Transverse colon (tissue), 3 donors: ENCODE data around the gene SLC15A4.

Source experiments
- EP300 ChIP-seq: sonication (generic); formaldehyde crosslinking; IDR thresholded peaks from one replicate; pipeline ENCODE4 v1.6.1; 2017; ENCODE audit warnings: antibody characterized with exemption, low read depth
- POLR2A ChIP-seq: fragments of 450-650 bp; IDR thresholded peaks from one replicate; pipeline ENCODE4 v1.6.1; 2016; ENCODE audit warnings: antibody characterized with exemption, mild to moderate bottlenecking, moderate library complexity
- TF ChIP-seq, protein P1 (sequence below), 5 experiments: fragments of 200-600 bp in 3 of 5; fragments of 450-650 bp in 2 of 5; sonication (generic) in 3 of 5; IDR thresholded peaks; 1 replicate in 2 of 5; 2 replicates in 3 of 5; pipeline ENCODE4 v1.5.1; 2016 to 2017; ENCODE audit warnings: antibody characterized with exemption in 5 of 5, inconsistent platforms in 3 of 5, mild to moderate bottlenecking in 2 of 5, moderate library complexity in 1 of 5

GRCh38 chr12:128786741-128787391, 36.9 kb downstream of the SLC15A4 start:
- TF ChIP-seq, protein P1, sequence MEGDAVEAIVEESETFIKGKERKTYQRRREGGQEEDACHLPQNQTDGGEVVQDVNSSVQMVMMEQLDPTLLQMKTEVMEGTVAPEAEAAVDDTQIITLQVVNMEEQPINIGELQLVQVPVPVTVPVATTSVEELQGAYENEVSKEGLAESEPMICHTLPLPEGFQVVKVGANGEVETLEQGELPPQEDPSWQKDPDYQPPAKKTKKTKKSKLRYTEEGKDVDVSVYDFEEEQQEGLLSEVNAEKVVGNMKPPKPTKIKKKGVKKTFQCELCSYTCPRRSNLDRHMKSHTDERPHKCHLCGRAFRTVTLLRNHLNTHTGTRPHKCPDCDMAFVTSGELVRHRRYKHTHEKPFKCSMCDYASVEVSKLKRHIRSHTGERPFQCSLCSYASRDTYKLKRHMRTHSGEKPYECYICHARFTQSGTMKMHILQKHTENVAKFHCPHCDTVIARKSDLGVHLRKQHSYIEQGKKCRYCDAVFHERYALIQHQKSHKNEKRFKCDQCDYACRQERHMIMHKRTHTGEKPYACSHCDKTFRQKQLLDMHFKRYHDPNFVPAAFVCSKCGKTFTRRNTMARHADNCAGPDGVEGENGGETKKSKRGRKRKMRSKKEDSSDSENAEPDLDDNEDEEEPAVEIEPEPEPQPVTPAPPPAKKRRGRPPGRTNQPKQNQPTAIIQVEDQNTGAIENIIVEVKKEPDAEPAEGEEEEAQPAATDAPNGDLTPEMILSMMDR (IDR thresholded peaks at IDR 0.05), result no peak
- TF ChIP-seq EP300 (no peak), POLR2A (no peak)
